IMR-90 (cell line): Measurements from ENCODE around the gene FANCL.
"Not testable (repeated sequence)": the region's sequence is repeated elsewhere in the genome, so short reads cannot be mapped to it uniquely, and the experiment has no call there.

Experiments used
- BHLHE40 ChIP-seq: fragments of 150-350 bp; IDR thresholded peaks from 2 replicates; pipeline ENCODE4 v1.6.1; 2016; ENCODE audit warnings: mild to moderate bottlenecking, low read depth, low read length
- CEBPB ChIP-seq: IDR thresholded peaks from 2 replicates; pipeline ENCODE4 v1.6.1; 2012; ENCODE audit warnings: low read depth, low read length, improper control_type of control experiment
- FOS ChIP-seq: fragments of 150-350 bp; IDR thresholded peaks from 2 replicates; pipeline ENCODE4 v1.6.1; 2016; ENCODE audit warnings: low read depth, low read length
- MAFK ChIP-seq: IDR thresholded peaks from 2 replicates; pipeline ENCODE4 v1.6.1; 2012; ENCODE audit warnings: low read depth, low read length, improper control_type of control experiment
- MXI1 ChIP-seq: IDR thresholded peaks from 2 replicates; pipeline ENCODE4 v1.6.1; 2012; ENCODE audit warnings: low read depth, mild to moderate bottlenecking, low read length, moderate library complexity, borderline replicate concordance
- POLR2A ChIP-seq: IDR thresholded peaks from 2 replicates; pipeline ENCODE4 v1.6.1; 2012; ENCODE audit warnings: mild to moderate bottlenecking, low read depth, low read length
- RAD21 ChIP-seq: IDR thresholded peaks from 2 replicates; pipeline ENCODE4 v1.6.1; 2012; ENCODE audit warnings: low read length, improper control_type of control experiment
- RCOR1 ChIP-seq: IDR thresholded peaks from 2 replicates; pipeline ENCODE4 v1.6.1; 2012; ENCODE audit warnings: mild to moderate bottlenecking, low read length, improper control_type of control experiment; ENCODE audit not compliant: insufficient replicate concordance
- TF ChIP-seq, protein P1 (sequence below): conservative IDR thresholded peaks from 2 replicates; pipeline ENCODE4 v1.5.1; 2012; ENCODE audit warnings: mild to moderate bottlenecking, low read depth, low read length, improper control_type of control experiment

DNA sequence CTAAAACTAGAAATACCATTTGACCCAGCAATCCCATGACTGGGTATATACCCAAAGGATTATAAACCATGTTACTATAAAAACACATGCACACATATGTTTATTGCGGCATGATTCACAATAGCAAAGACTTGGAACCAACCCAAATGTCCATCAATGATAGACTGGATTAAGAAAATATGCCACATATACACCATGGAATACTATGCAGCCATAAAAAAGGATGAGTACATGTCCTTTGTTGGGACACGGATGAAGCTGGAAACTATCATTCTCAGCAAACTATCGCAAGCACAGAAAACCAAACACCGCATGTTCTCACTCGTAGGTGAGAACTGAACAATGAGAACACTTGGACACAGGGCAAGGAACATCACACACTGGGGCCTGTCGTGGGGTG, 54.1 kb downstream of the FANCL start:
- TF ChIP-seq, protein P1, sequence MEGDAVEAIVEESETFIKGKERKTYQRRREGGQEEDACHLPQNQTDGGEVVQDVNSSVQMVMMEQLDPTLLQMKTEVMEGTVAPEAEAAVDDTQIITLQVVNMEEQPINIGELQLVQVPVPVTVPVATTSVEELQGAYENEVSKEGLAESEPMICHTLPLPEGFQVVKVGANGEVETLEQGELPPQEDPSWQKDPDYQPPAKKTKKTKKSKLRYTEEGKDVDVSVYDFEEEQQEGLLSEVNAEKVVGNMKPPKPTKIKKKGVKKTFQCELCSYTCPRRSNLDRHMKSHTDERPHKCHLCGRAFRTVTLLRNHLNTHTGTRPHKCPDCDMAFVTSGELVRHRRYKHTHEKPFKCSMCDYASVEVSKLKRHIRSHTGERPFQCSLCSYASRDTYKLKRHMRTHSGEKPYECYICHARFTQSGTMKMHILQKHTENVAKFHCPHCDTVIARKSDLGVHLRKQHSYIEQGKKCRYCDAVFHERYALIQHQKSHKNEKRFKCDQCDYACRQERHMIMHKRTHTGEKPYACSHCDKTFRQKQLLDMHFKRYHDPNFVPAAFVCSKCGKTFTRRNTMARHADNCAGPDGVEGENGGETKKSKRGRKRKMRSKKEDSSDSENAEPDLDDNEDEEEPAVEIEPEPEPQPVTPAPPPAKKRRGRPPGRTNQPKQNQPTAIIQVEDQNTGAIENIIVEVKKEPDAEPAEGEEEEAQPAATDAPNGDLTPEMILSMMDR: not testable (repeated sequence)
- not testable (repeated sequence) for TF ChIP-seq BHLHE40, RAD21, FOS, MXI1, CEBPB, POLR2A, MAFK, RCOR1
